WTC11 (cell line): Measurements from ENCODE around the gene RIPOR3.

Experiments used
- SMAD3 ChIP-seq: sonication (generic); formaldehyde crosslinking; IDR thresholded peaks from 2 replicates; pipeline ENCODE4 v1.8.0; 2022; ENCODE audit warnings: missing genetic modification reagents, mild to moderate bottlenecking, borderline replicate concordance
- SP1 ChIP-seq: sonication (generic); formaldehyde crosslinking; conservative IDR thresholded peaks from 2 replicates; pipeline ENCODE4 v1.8.1; 2022; ENCODE audit warnings: missing genetic modification reagents

- no peak for TF ChIP-seq SP1 (CRISPR knock-in tag)
- TF ChIP-seq SMAD3 (CRISPR knock-in tag), result no peak
These were observed 108.6 kb downstream of the RIPOR3 start for GRCh38 chr20:50582591-50583234.
